Smooth muscle cell (in vitro differentiated cells): ENCODE data around the gene FBXL20. TPM values are rescaled to one million over a fixed set of nuclear protein-coding genes. Genes with fewer than 3 reads are reported as not detected.

ENCODE experiments used
- DNase-seq: peaks from one replicate; lab custom pipeline; 2025; ENCODE audit not compliant: unreplicated experiment; lab: John Stamatoyannopoulos, UW
- H2AFZ ChIP-seq: fragments of 200-600 bp; sonication (generic); 2 replicates; pipeline ENCODE4 v1.6.0; 2016; ENCODE audit warnings: antibody characterized with exemption, low read depth, mild to moderate bottlenecking
- H3F3A ChIP-seq: fragments of 200-600 bp; sonication (generic); 2 replicates; pipeline ENCODE4 v1.6.0; 2017; ENCODE audit warnings: antibody characterized with exemption, low read depth
- H3K27ac ChIP-seq: fragments of 200-600 bp; sonication (generic); 2 replicates; pipeline ENCODE4 v1.5.1; 2016; ENCODE audit warnings: low read depth, mild to moderate bottlenecking
- H3K27me3 ChIP-seq: fragments of 200-600 bp; sonication (generic); 2 replicates; pipeline ENCODE4 v1.6.1; 2016; ENCODE audit warnings: low read depth, mild to moderate bottlenecking
- H3K36me3 ChIP-seq: fragments of 200-600 bp; sonication (generic); 2 replicates; pipeline ENCODE4 v1.5.1; 2016; ENCODE audit warnings: low read depth
- H3K4me1 ChIP-seq: fragments of 200-600 bp; sonication (generic); 2 replicates; pipeline ENCODE4 v1.5.1; 2016; ENCODE audit warnings: low read depth
- H3K4me2 ChIP-seq: fragments of 200-600 bp; sonication (generic); 2 replicates; pipeline ENCODE4 v1.6.0; 2016; ENCODE audit warnings: mild to moderate bottlenecking
- H3K4me3 ChIP-seq: fragments of 200-600 bp; sonication (generic); 2 replicates; pipeline ENCODE4 v1.5.1; 2016; ENCODE audit warnings: mild to moderate bottlenecking
- H3K79me2 ChIP-seq: fragments of 200-600 bp; sonication (generic); 2 replicates; pipeline ENCODE4 v1.6.0; 2016; ENCODE audit warnings: low read depth, mild to moderate bottlenecking
- H3K9ac ChIP-seq: fragments of 200-600 bp; sonication (generic); 2 replicates; pipeline ENCODE4 v1.6.0; 2016; ENCODE audit warnings: low read depth
- H3K9me3 ChIP-seq: fragments of 200-600 bp; sonication (generic); replicated peaks from 2 replicates; pipeline ENCODE4 v1.5.1; 2016; ENCODE audit warnings: low read depth
- H4K20me1 ChIP-seq: fragments of 200-600 bp; sonication (generic); 2 replicates; pipeline ENCODE4 v1.6.0; 2016; ENCODE audit warnings: low read depth
- WGBS: methylation state at CpG from one replicate; pipeline ENCODE4 v1.1.7; 2016; ENCODE audit warnings: low lambda C conversion rate; 5-methylcytosine and 5-hydroxymethylcytosine counted together
- polyA plus RNA-seq: library from polyadenylated mRNA; unstranded; fragments of >200 nt; fragmentation: Nextera tagmentation; extraction: Ambion mirVana; gene quantifications from 2 replicates; pipeline ENCODE4 v1.2.1, GENCODE V29; 2016
- total RNA-seq: library from RNA; depleted of rRNA; stranded (reverse); fragments of >200 nt; gene quantifications from 2 replicates; pipeline ENCODE4 v1.2.3, GENCODE V29; 2014
- TF ChIP-seq, protein P1 (sequence below): fragments of 200-600 bp; sonication (generic); IDR thresholded peaks from 2 replicates; pipeline ENCODE4 v1.5.1; 2017; ENCODE audit warnings: borderline replicate concordance, mild to moderate bottlenecking, antibody characterized with exemption; ENCODE audit not compliant: insufficient read depth, poor library complexity, severe bottlenecking

The FBXL20 gene
- total and polyA plus RNA-seq, 2 experiments from 2014 or later: 8.0 to 19.9 TPM

DNA sequence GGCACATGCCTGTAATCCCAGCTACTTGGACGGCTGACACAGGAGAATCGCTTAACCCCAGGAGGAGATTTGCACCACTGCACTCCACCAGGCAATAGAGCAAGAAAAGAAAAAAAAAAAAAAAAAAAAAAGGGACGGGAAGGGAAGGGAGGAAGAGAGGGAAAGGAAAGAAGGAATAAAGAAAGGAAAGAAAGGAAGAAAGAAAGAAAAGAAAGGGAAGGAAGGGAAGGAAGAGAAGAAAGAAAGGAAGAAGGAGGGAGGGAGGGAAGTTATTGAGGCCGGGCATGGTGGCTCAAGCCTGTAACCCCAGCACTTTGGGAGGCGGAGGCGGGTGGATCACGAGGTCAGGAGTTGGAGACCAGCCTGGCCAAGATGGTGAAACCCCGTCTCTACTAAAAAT lies 125.3 kb downstream of the FBXL20 start:
- TF ChIP-seq, protein P1, sequence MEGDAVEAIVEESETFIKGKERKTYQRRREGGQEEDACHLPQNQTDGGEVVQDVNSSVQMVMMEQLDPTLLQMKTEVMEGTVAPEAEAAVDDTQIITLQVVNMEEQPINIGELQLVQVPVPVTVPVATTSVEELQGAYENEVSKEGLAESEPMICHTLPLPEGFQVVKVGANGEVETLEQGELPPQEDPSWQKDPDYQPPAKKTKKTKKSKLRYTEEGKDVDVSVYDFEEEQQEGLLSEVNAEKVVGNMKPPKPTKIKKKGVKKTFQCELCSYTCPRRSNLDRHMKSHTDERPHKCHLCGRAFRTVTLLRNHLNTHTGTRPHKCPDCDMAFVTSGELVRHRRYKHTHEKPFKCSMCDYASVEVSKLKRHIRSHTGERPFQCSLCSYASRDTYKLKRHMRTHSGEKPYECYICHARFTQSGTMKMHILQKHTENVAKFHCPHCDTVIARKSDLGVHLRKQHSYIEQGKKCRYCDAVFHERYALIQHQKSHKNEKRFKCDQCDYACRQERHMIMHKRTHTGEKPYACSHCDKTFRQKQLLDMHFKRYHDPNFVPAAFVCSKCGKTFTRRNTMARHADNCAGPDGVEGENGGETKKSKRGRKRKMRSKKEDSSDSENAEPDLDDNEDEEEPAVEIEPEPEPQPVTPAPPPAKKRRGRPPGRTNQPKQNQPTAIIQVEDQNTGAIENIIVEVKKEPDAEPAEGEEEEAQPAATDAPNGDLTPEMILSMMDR: no peak
- no peaks in the 10 kb centered on the region for H3K4me1 ChIP-seq
- H2AFZ ChIP-seq: no peak overlapping the region
- no peak overlapping the region for H3K27ac ChIP-seq
- 95% methylated on average over 7 of the region's 8 CpGs for WGBS
- no peaks in the 10 kb centered on the region for H3K27me3 ChIP-seq
- no peak overlapping the region for H3K4me3 ChIP-seq
- no peaks in the 10 kb centered on the region for H3F3A ChIP-seq
- no peaks in the 10 kb centered on the region for H4K20me1 ChIP-seq
- H3K9me3 ChIP-seq: no peaks in the 10 kb centered on the region
- no peaks in the 10 kb centered on the region for H3K79me2 ChIP-seq
- no peak overlapping the region for H3K9ac ChIP-seq
- no peaks in the 10 kb centered on the region for H3K36me3 ChIP-seq
- DNase-seq: no peak
- no peak overlapping the region for H3K4me2 ChIP-seq

DNA sequence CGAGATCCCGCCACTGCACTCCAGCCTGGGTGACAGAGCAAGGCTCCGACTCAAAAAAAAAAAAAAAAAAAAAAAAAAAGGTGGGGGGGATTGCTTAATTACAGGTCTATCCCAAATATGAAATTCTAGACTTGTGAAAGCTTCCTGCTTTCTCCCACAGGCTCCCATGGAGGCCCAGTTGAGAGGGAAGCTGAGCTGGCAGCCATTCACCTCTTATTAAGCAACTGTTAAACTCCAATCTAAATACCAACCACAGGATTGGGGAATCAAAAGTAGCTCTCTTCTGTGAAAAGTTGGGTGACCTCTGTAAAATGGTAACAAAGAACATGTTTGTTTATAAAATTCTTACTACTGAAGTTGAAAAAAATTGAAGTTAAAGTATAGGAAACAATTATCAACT lies 129.9 kb downstream of the FBXL20 start:
- Histone ChIP-seq H3K27ac (no peak overlapping the region), H3K4me2 (no peak overlapping the region), H3K4me3 (no peak overlapping the region), H3K27me3 (no peaks in the 10 kb centered on the region), H3K36me3 (no peaks in the 10 kb centered on the region), H4K20me1 (no peaks in the 10 kb centered on the region), H3K9me3 (no peaks in the 10 kb centered on the region), H3K79me2 (no peaks in the 10 kb centered on the region), H3K4me1 (no peaks in the 10 kb centered on the region), H2AFZ (no peak overlapping the region), H3F3A (no peaks in the 10 kb centered on the region), H3K9ac (no peak overlapping the region)
- TF ChIP-seq, protein P1: no peak
- WGBS: 100% methylated on average over 3 of the region's 3 CpGs
- no peak for DNase-seq

DNA sequence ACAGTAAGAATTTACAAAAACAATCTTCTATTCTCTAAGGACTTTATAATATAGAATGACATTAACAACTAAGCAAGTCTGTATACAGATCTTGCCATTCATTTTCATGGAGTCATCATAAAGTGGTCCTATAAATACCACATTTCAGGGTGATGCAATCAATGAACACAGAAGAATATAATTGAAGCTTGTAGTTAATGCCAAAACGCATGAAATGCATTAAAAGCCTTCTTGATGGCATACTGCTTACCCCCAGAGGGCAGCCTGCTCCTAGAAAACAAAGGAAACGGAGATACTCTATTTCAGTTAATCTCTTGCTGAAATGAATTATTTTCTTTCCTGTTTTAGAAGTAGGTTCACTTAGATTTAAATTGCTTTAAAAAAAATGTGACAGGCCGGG lies 130.5 kb downstream of the FBXL20 start:
- TF ChIP-seq, protein P1: peak; percentile 32

DNA sequence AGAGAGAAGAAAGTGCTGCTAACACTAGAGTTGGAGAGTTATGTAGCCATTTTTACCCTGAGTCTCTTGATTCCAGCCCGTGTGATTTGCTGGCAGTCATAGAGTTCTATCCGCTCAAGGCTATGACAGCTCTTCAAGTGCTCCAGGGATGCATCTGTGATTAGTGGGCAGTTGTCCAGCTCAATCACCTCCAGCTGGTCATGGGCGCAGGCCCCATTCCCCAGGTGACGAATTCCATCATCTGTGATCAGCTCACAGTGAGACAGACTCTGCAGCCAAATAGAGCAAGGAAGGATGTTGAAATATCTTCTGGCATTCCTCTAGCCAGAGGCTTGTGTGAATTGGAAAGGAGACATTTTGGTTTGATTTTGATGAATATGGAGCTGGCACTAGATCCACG lies 137.3 kb downstream of the FBXL20 start:
- DNase-seq: no peak
- no peaks in the 10 kb centered on the region for H3K27me3 ChIP-seq
- no peak overlapping the region for H3K4me3 ChIP-seq
- no peaks in the 10 kb centered on the region for H3K79me2 ChIP-seq
- H2AFZ ChIP-seq: no peak overlapping the region
- H3F3A ChIP-seq: no peaks in the 10 kb centered on the region
- H3K27ac ChIP-seq: no peak overlapping the region
- no peak overlapping the region for H3K9ac ChIP-seq
- H3K4me2 ChIP-seq: no peak overlapping the region
- H4K20me1 ChIP-seq: no peaks in the 10 kb centered on the region
- no peaks in the 10 kb centered on the region for H3K9me3 ChIP-seq
- TF ChIP-seq, protein P1: no peak
- WGBS: 94% methylated on average over 5 of the region's 5 CpGs
- H3K4me1 ChIP-seq: no peaks in the 10 kb centered on the region
- no peaks in the 10 kb centered on the region for H3K36me3 ChIP-seq

More for the DNA sequence above, 130.5 kb downstream of the FBXL20 start:
- Histone ChIP-seq H4K20me1 (no peaks in the 10 kb centered on the region), H3K36me3 (no peaks in the 10 kb centered on the region), H3K9ac (no peak overlapping the region), H3F3A (no peaks in the 10 kb centered on the region), H3K27me3 (no peaks in the 10 kb centered on the region), H3K27ac (no peak overlapping the region), H3K4me1 (no peaks in the 10 kb centered on the region), H2AFZ (no peak overlapping the region), H3K4me3 (no peak overlapping the region), H3K4me2 (no peak overlapping the region), H3K9me3 (no peaks in the 10 kb centered on the region), H3K79me2 (no peaks in the 10 kb centered on the region)
- no peak for DNase-seq
- WGBS: 71% methylated on average over 3 of the region's 3 CpGs
